Measurements from ENCODE around the gene POLR1G. TPM values are rescaled to one million over a fixed set of nuclear protein-coding genes. Genes with fewer than 3 reads are reported as not detected.

The POLR1G gene
- total and polyA plus RNA-seq, 9 of the 15 experiments (the other 6 are each of a cell fraction or from before 2014, with no cell fraction given) = 3.0 to 50.1 (median 27.4) TPM

DNA sequence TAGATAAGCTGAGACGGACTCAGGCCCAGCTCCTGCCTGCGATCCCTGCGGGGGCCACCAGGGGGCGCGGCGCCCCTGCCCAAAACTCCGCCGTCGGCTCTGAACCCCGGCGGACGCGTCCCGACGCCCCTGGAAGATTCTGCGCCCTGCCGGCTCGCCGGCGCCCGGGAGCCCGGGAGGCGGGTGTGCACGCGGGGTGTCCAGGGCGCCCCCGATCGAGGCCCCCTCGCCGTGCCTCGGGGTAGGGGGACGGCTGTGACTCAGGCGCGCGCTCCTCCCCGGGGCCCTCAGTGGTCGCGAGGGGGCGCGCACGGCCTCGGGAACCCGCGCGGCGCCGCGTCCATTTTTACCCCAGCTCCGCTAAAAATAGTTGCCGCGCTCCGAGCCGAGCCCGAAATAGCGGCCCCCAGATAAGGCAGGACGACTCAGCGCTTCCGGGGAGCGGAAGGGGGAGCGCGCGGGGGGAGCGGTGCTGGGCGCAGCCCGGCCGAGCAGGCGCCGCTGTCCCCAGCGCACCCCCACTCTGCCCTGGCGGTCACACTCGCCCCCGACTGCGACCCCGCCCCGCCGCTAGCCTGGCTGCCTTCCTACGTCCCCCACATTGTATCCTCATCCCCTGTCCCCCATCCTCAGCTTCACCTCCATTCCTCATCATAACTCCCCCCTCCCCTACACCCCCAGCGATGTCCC, 33.3 kb downstream of the POLR1G start (continued):
- TF ChIP-seq, protein P1, sequence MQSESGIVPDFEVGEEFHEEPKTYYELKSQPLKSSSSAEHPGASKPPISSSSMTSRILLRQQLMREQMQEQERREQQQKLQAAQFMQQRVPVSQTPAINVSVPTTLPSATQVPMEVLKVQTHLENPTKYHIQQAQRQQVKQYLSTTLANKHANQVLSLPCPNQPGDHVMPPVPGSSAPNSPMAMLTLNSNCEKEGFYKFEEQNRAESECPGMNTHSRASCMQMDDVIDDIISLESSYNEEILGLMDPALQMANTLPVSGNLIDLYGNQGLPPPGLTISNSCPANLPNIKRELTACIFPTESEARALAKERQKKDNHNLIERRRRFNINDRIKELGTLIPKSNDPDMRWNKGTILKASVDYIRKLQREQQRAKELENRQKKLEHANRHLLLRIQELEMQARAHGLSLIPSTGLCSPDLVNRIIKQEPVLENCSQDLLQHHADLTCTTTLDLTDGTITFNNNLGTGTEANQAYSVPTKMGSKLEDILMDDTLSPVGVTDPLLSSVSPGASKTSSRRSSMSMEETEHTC (IDR thresholded peaks at IDR 0.05) = 0 out of 2 replicates have a peak, but pooled peaks have one; percentile 20
- TF ChIP-seq KLF1 (tag; IDR thresholded peaks at IDR 0.05) (peak; percentile 87; the same call in 1 of the 2 replicates), HCFC1 (IDR thresholded peaks at IDR 0.05; ENCODE audit: low read depth, low read length) (peak; percentile 47; the same call in 1 of the 2 replicates), PHF8 (IDR thresholded peaks at IDR 0.05; ENCODE audit: borderline replicate concordance, low read length) (peak; percentile 57; the same call in 1 of the 2 replicates), RHOXF2B (CRISPR knock-in tag; conservative IDR thresholded peaks at IDR 0.05) (no peak), ZNF282 (CRISPR knock-in tag; IDR thresholded peaks at IDR 0.05) (no peak), TARDBP (IDR thresholded peaks at IDR 0.05) (peak; percentile 88), ZNF274 (IDR thresholded peaks at IDR 0.05; ENCODE audit: borderline replicate concordance, low read depth, low read length) (0 out of 2 replicates have a peak, but pooled peaks have one; percentile 3), MEF2A (IDR thresholded peaks at IDR 0.05; ENCODE audit: control insufficient read depth, low read depth, low read length) (peak; percentile 100), HNRNPK (IDR thresholded peaks at IDR 0.05; ENCODE audit: low read depth, low read length, poor library complexity, severe bottlenecking) (peak; percentile 50), ZNF12 (CRISPR knock-in tag; IDR thresholded peaks at IDR 0.05) (no peak; the same call in 1 of the 2 replicates), L3MBTL2 (IDR thresholded peaks at IDR 0.05) (peak; percentile 78), PPARD (CRISPR knock-in tag; IDR thresholded peaks at IDR 0.05) (no peak), FUS (optimal IDR thresholded peaks at IDR 0.05; ENCODE audit: low read depth, low read length) (peak; percentile 38), CSDE1 (IDR thresholded peaks at IDR 0.05) (no peak), NR4A1 (CRISPR knock-in tag; IDR thresholded peaks at IDR 0.05) (no peak), NR4A1 (tag; IDR thresholded peaks at IDR 0.05) (peak; percentile 70; the same call in 1 of the 2 replicates), CREM (IDR thresholded peaks at IDR 0.05; ENCODE audit: low read depth) (peak; percentile 83; the same call in 1 of the 2 replicates), SMAD2 (IDR thresholded peaks at IDR 0.05; ENCODE audit: low read depth, low read length) (no peak), ERF (CRISPR knock-in tag; IDR thresholded peaks at IDR 0.05) (0 out of 2 replicates have a peak, but pooled peaks have one; percentile 40), ZNF263 (CRISPR knock-in tag; IDR thresholded peaks at IDR 0.05; ENCODE audit: borderline replicate concordance) (peak; percentile 71; the same call in 1 of the 2 replicates), ZBTB17 (CRISPR knock-in tag; IDR thresholded peaks at IDR 0.05) (peak; percentile 67; the same call in 1 of the 2 replicates)
- TF ChIP-seq, protein P2, sequence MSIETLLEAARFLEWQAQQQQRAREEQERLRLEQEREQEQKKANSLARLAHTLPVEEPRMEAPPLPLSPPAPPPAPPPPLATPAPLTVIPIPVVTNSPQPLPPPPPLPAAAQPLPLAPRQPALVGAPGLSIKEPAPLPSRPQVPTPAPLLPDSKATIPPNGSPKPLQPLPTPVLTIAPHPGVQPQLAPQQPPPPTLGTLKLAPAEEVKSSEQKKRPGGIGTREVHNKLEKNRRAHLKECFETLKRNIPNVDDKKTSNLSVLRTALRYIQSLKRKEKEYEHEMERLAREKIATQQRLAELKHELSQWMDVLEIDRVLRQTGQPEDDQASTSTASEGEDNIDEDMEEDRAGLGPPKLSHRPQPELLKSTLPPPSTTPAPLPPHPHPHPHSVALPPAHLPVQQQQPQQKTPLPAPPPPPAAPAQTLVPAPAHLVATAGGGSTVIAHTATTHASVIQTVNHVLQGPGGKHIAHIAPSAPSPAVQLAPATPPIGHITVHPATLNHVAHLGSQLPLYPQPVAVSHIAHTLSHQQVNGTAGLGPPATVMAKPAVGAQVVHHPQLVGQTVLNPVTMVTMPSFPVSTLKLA (conservative IDR thresholded peaks at IDR 0.05) = peak; percentile 38 to 61; a peak in 2 of 4 replicates
- TF ChIP-seq, protein P3, sequence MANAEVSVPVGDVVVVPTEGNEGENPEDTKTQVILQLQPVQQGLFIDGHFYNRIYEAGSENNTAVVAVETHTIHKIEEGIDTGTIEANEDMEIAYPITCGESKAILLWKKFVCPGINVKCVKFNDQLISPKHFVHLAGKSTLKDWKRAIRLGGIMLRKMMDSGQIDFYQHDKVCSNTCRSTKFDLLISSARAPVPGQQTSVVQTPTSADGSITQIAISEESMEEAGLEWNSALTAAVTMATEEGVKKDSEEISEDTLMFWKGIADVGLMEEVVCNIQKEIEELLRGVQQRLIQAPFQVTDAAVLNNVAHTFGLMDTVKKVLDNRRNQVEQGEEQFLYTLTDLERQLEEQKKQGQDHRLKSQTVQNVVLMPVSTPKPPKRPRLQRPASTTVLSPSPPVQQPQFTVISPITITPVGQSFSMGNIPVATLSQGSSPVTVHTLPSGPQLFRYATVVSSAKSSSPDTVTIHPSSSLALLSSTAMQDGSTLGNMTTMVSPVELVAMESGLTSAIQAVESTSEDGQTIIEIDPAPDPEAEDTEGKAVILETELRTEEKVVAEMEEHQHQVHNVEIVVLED (CRISPR knock-in tag; IDR thresholded peaks at IDR 0.05) = peak; percentile 76

Measured in K562 (cell line).